Sigmoid colon (tissue), 7 donors: ENCODE results near the gene AHNAK2. TPM values are rescaled to one million over a fixed set of nuclear protein-coding genes. Genes with fewer than 3 reads are reported as not detected.

Source experiments
- DNase-seq: peaks from one replicate; pipeline ENCODE4 v3.0.0-alpha.2; 2019
- H3K27ac ChIP-seq, 4 donors: fragments of 200-600 bp; sonication (generic); one replicate each; pipeline ENCODE4 v1.5.1; 2016 to 2019; ENCODE audit warnings: mild to moderate bottlenecking in 1 of 4
- H3K27me3 ChIP-seq, 3 donors: fragments of 200-600 bp; sonication (generic); one replicate each; pipeline ENCODE4 v1.5.1; 2019; ENCODE audit warnings: mild to moderate bottlenecking in 1 of 3
- H3K36me3 ChIP-seq, 4 donors: fragments of 200-600 bp; sonication (generic); one replicate each; pipeline ENCODE4 v1.5.1; 2016 to 2019
- H3K4me1 ChIP-seq, 4 donors: fragments of 200-600 bp; sonication (generic); one replicate each; pipeline ENCODE4 v1.5.1; 2017 to 2019
- H3K4me3 ChIP-seq, 4 donors: fragments of 200-600 bp; sonication (generic); one replicate each; pipeline ENCODE4 v1.5.1; 2017 to 2019; ENCODE audit warnings: mild to moderate bottlenecking in 2 of 4, moderate library complexity in 1 of 4
- H3K9me3 ChIP-seq, 4 donors: fragments of 200-600 bp in 3 of 4; sonication (generic) in 3 of 4; one replicate each; pipeline versions ENCODE4 v1.5.1 to v1.6.1; 2013 to 2019
- EP300 ChIP-seq, 4 donors: sonication (generic); formaldehyde crosslinking; IDR thresholded peaks; one replicate each; pipeline ENCODE4 v1.6.1; 2017; ENCODE audit warnings: antibody characterized with exemption in 4 of 4
- POLR2A ChIP-seq, 2 donors: fragments of 450-650 bp; IDR thresholded peaks; one replicate each; pipeline ENCODE4 v1.6.1; 2016; ENCODE audit warnings: antibody characterized with exemption in 2 of 2, mild to moderate bottlenecking in 2 of 2, moderate library complexity in 2 of 2
- POLR2AphosphoS5 ChIP-seq, 4 donors: sonication (generic); formaldehyde crosslinking; IDR thresholded peaks; one replicate each; pipeline ENCODE4 v1.6.1; 2017; ENCODE audit warnings: antibody characterized with exemption in 4 of 4
- WGBS, 2 donors: extraction: QIAGEN DNeasy Blood & Tissue Kit; methylation state at CpG; one replicate each; pipeline ENCODE4 v1.1.7; 2013; 5-methylcytosine and 5-hydroxymethylcytosine counted together
- intact Hi-C: fragments of 100-400 bp; cut with DNase I; formaldehyde crosslinking; loops from one replicate; pipeline ENCODE4 v1.15.1; 2023
- polyA plus RNA-seq, 3 donors: library from polyadenylated mRNA; stranded (reverse); fragments of 200-250 nt; gene quantifications; one replicate each; pipeline ENCODE4 v1.2.3, GENCODE V29; 2013
- total RNA-seq, 4 donors: library from RNA; depleted of rRNA; stranded (reverse); fragments of >200 nt; gene quantifications; one replicate each; pipeline ENCODE4 v1.1.0, GENCODE V29; 2016
- TF ChIP-seq, protein P1 (sequence below), 4 experiments: fragments of 450-650 bp in 3 of 4; fragments of 200-600 bp in 1 of 4; IDR thresholded peaks; one replicate each; pipeline ENCODE4 v1.5.1; 2016 to 2019; ENCODE audit warnings: antibody characterized with exemption in 4 of 4, mild to moderate bottlenecking in 3 of 4, moderate library complexity in 2 of 4
- donor health status: healthy with polysubstance abuse.
- donor health status: Bipolar disorder and iron deficiency.
- donor health status: healthy.

Gene AHNAK2
- total and polyA plus RNA-seq, 7 donors, result 0.23 to 218 (median 81.9) TPM

DNA sequence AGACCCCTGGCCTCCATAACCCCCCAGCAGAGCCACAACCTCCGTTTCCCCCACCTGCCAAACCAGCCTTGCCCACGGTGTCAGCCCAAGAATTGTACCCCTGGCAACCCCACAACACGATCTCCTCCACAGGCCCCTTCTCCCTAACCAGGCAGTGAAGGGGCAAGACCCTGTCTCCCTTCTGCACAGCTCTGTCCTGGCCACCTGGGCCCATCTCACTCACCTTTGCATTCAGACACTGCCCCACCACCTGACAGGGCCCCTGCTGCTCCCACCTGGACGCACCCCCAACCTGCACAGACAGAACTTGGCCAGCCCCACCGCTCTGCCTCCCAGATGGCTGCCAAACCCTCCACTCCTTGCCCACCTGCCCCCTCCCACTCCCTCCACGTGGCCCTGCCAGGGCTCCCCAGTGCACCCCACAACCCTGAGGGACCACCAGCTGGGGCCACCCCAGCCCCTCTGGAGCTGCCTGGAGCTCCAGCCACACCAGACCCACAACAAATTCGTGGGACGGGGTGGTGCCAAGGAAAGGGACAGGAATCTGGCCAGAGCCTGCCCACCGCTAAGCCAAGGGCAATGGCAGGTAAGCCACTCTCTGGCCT is 11.8 kb downstream of the AHNAK2 start:
- DNase-seq, result no peak
- 54 to 81% methylated on average over 9 of the region's 9 CpGs for WGBS, 2 donors
- intact Hi-C loops, result no loop called here
- TF ChIP-seq, protein P1, sequence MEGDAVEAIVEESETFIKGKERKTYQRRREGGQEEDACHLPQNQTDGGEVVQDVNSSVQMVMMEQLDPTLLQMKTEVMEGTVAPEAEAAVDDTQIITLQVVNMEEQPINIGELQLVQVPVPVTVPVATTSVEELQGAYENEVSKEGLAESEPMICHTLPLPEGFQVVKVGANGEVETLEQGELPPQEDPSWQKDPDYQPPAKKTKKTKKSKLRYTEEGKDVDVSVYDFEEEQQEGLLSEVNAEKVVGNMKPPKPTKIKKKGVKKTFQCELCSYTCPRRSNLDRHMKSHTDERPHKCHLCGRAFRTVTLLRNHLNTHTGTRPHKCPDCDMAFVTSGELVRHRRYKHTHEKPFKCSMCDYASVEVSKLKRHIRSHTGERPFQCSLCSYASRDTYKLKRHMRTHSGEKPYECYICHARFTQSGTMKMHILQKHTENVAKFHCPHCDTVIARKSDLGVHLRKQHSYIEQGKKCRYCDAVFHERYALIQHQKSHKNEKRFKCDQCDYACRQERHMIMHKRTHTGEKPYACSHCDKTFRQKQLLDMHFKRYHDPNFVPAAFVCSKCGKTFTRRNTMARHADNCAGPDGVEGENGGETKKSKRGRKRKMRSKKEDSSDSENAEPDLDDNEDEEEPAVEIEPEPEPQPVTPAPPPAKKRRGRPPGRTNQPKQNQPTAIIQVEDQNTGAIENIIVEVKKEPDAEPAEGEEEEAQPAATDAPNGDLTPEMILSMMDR (IDR thresholded peaks at IDR 0.05), result no peak
- no peaks in the 10 kb centered on the region for H3K9me3 ChIP-seq
- no peaks in the 10 kb centered on the region for H3K36me3 ChIP-seq
- peak overlapping the region; percentile 90 to 97 (median 96) for H3K27ac ChIP-seq
- H3K4me1 ChIP-seq, result peaks cover 0 to 60% (median 57%) of the 10 kb centered on the region in 4 donors
- H3K4me3 ChIP-seq, result peak overlapping the region in 1 of 4 donors; percentile 57
- no peaks in the 10 kb centered on the region for H3K27me3 ChIP-seq

DNA sequence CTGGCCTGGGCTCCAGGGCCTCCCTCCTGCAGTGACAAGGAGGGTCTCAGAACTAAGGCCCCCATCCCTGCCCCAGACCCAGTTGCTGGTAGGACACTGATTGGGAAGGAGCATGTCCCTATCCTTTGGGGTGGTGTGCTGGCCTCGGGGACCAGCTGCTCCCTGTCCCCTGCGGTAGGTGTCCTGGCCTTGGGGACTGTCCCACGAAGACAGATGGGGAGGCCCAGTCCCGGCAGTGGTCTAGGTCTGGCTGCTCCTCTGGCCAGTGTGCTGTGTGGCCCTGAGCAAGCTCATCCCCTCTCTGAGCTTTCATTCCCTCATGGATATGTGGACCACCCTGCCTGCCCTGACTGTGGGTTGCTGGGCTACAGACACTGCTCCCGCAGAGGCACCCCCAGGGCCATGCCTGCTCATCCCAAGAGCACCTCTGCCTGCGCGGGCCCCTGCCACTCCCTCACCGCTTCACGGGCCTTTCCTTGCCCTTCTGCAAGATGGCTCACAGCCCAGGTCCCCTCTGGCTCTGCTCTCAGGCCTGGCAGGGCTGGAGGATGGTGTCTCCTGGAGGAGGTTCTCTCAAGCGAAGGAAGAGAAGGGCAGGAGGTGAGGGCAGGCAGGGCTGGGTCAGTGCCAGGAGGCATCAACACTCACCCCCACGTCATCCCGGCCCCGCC is 12.5 kb downstream of the AHNAK2 start:
- H3K4me3 ChIP-seq, result no peak overlapping the region
- no peaks in the 10 kb centered on the region for H3K27me3 ChIP-seq
- H3K4me1 ChIP-seq, result peaks cover 0 to 53% (median 50%) of the 10 kb centered on the region in 4 donors
- no peaks in the 10 kb centered on the region for H3K36me3 ChIP-seq
- no peak for DNase-seq
- intact Hi-C loops, result no loop called here
- 78 to 84% methylated on average over 13 of the region's 13 CpGs for WGBS, 2 donors
- no peaks in the 10 kb centered on the region for H3K9me3 ChIP-seq
- TF ChIP-seq POLR2A (IDR thresholded peaks at IDR 0.05) (no peak), EP300 (IDR thresholded peaks at IDR 0.05) (no peak), POLR2AphosphoS5 (IDR thresholded peaks at IDR 0.05) (no peak)
- peak overlapping the region; percentile 90 to 97 (median 96) for H3K27ac ChIP-seq

DNA sequence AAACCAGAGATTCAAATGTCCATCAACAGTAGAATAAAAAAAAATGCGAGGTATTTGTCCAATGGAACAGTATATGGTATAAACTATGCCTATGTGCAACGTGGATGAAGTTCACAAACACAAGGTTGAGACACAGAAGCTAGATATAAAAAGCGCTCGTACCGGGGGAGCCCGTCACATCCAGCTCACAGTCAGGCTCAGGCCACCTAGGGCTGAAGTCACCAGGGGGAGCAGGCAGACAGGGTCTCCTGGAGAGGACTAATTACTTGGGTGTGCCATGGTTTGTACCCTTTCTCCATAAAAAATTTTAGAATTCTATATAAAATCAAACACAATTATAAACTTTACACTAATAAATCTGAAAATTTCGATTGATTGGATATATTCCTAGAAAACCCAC is 13.6 kb downstream of the AHNAK2 start:
- Histone ChIP-seq H3K36me3 (no peaks in the 10 kb centered on the region), H3K27me3 (no peaks in the 10 kb centered on the region), H3K4me1 (peaks cover 0 to 44% (median 40%) of the 10 kb centered on the region in 4 donors), H3K9me3 (no peaks in the 10 kb centered on the region), H3K27ac (peak overlapping the region in 1 of 4 donors; percentile 95), H3K4me3 (no peak overlapping the region)
- DNase-seq, result no peak
- intact Hi-C loops, result no loop called here
- TF ChIP-seq, protein P1 (IDR thresholded peaks at IDR 0.05), result no peak
- TF ChIP-seq EP300 (IDR thresholded peaks at IDR 0.05) (no peak), POLR2A (IDR thresholded peaks at IDR 0.05) (no peak), POLR2AphosphoS5 (IDR thresholded peaks at IDR 0.05) (no peak)
- WGBS, 2 donors, result 79 to 89% methylated on average over 7 of the region's 7 CpGs

DNA sequence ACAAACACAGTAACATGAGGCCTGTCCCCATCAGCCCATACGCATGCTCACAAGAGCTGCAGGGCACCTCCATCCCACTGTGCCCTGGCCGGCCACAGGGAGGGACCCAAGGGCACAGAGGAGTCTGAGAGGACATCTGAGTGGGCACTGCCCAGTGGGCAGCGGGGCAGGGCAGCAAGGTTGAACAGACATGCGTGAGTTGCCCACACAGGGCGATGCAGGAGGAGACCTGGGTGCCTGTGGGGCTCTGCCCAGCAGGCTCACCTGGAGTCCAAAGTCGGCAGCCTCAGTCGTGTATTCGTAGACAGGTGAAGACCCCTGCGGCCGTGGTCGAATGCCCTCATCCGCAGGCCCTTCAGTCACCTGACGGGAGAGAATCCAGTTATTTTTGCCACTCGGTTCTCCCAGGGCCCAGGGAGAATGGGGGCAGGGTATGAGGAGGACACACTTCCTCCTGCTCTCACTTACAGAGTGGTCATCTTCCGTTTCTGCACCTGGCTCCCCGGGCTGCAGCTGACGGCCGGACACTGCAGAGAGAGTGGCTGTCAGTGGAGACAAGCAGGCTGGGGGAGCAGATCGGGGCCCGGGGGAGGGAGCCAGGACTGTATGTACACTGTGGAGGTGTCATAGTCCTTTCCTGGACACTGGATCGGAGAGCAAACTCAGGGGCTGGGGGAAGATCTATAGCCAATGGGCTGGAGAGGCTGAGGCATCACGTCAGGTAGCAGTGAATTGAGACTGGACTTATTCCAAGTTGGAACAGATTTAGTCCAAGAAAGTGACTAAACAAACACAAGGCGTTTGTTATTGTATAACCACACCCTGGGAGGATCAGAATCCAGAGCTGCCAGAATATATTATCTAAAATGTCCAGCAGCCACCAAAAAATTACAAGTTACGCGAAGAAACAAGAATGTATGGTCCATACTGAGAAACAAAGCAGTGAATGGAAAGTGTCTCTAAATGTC is 20.7 kb downstream of the AHNAK2 start:
- 43 to 75% methylated on average over 25 of the region's 25 CpGs for WGBS, 2 donors
- intact Hi-C loops, result no loop called here
- DNase-seq, result no peak
- TF ChIP-seq, protein P1 (IDR thresholded peaks at IDR 0.05), result no peak
- TF ChIP-seq POLR2AphosphoS5 (IDR thresholded peaks at IDR 0.05) (no peak), EP300 (IDR thresholded peaks at IDR 0.05) (no peak), POLR2A (IDR thresholded peaks at IDR 0.05) (no peak)
- H3K27ac ChIP-seq, result no peak overlapping the region
- H3K27me3 ChIP-seq, result no peaks in the 10 kb centered on the region
- no peaks in the 10 kb centered on the region for H3K9me3 ChIP-seq
- no peak overlapping the region for H3K4me3 ChIP-seq
- H3K36me3 ChIP-seq, result peaks cover 23 to 45% (median 37%) of the 10 kb centered on the region in 4 donors
- H3K4me1 ChIP-seq, result peaks cover 0 to 16% (median 10%) of the 10 kb centered on the region in 4 donors
